Measurements from ENCODE around the gene CMKLR1. TPM values are rescaled to one million over a fixed set of nuclear protein-coding genes. Genes with fewer than 3 reads are reported as not detected.

Gene CMKLR1
- total RNA-seq, 1 experiment from 2014 or later, result 0.15 TPM

GRCh38 chr12:108310489-108310888 is 28.6 kb downstream of the CMKLR1 start:
- RAD21 ChIA-PET (ENCODE audit: low non-redundant PET in 1 of 2, low total read pairs in 2 of 2, uncharacterized antibody in 2 of 2, unreplicated experiment in 2 of 2), result no interaction called here
- no peak overlapping the region for H3K27ac ChIP-seq (ENCODE audit: low read depth, low read length)
- H4K20me1 ChIP-seq (ENCODE audit: insufficient read depth), result no peaks in the 10 kb centered on the region
- no peak overlapping the region for H3K4me3 ChIP-seq (replicated peaks in 1 of 2; ENCODE audit: low read depth in 1 of 2, low read length in 2 of 2)
- H3K9me2 ChIP-seq (ENCODE audit: insufficient read depth), result no peaks in the 10 kb centered on the region
- H3K4me1 ChIP-seq (ENCODE audit: control insufficient read depth in 1 of 2, insufficient read depth in 2 of 2, low read length in 2 of 2), result peaks cover 0 to 10% of the 10 kb centered on the region in 2 experiments; a peak in 2 of 4 replicates
- no peaks in the 10 kb centered on the region for H3K9me3 ChIP-seq (ENCODE audit: control insufficient read depth in 1 of 2, insufficient read depth in 1 of 2, low read depth in 1 of 2, low read length in 2 of 2)
- H3K36me3 ChIP-seq (ENCODE audit: control insufficient read depth in 1 of 2, insufficient read depth in 2 of 2, low read length in 2 of 2), result no peaks in the 10 kb centered on the region
- peaks cover 9% of the 10 kb centered on the region; the same call in 1 of the 2 replicates for H3K27me3 ChIP-seq (ENCODE audit: insufficient read depth, low read length)
- no peak overlapping the region for H3K9ac ChIP-seq (ENCODE audit: low read length)
- H2AFZ ChIP-seq (ENCODE audit: low read depth, low read length, poor library complexity, severe bottlenecking), result no peak overlapping the region
- no TSS peak for BruUV-seq (replicated peaks)
- no peak for DNase-seq (ENCODE audit: low read depth, low spot score)
- ATAC-seq, result no peak
- intact Hi-C loops (cut with micrococcal nuclease), result no loop called here
- no peaks in the 10 kb centered on the region for H3K79me2 ChIP-seq (ENCODE audit: insufficient read depth, low read length)
- H3K4me2 ChIP-seq (ENCODE audit: low read length), result no peak overlapping the region
- CTCF ChIA-PET, result no interaction called here
- POLR2A ChIA-PET, result no interaction called here
- no peak for TF ChIP-seq TCF7L2 (IDR thresholded peaks at IDR 0.05; ENCODE audit: borderline replicate concordance, extremely low read depth, insufficient read depth, insufficient read length)
- no peak for TF ChIP-seq EZH2 (IDR thresholded peaks at IDR 0.05)
- no peak for TF ChIP-seq MAX (IDR thresholded peaks at IDR 0.05)
- no peak for TF ChIP-seq EGR1 (IDR thresholded peaks at IDR 0.05; ENCODE audit: low read depth)
- TF ChIP-seq SRF (IDR thresholded peaks at IDR 0.05; ENCODE audit: low read depth), result no peak
- no peak for TF ChIP-seq CBX3 (IDR thresholded peaks at IDR 0.05; ENCODE audit: low read depth)
- TF ChIP-seq ZFX (IDR thresholded peaks at IDR 0.05), result no peak
- TF ChIP-seq POLR2A (IDR thresholded peaks at IDR 0.05; ENCODE audit: borderline replicate concordance, extremely low read depth, insufficient read depth, insufficient read length), result no peak
- TF ChIP-seq EZH2phosphoT487 (IDR thresholded peaks at IDR 0.05; ENCODE audit: borderline replicate concordance), result no peak
- no peak for TF ChIP-seq JUND (IDR thresholded peaks at IDR 0.05)
- TF ChIP-seq RAD21 (IDR thresholded peaks at IDR 0.05; ENCODE audit: low read depth), result no peak
- TF ChIP-seq YY1 (IDR thresholded peaks at IDR 0.05; ENCODE audit: extremely low read depth, insufficient replicate concordance, low read depth, low read length), result no peak
- no peak for TF ChIP-seq CTCF (IDR thresholded peaks at IDR 0.05 in 2 of 3, conservative IDR thresholded peaks at IDR 0.05 in 1 of 3; ENCODE audit: borderline replicate concordance in 1 of 3, insufficient read depth in 1 of 3, low read depth in 2 of 3, low read length in 2 of 3)
- TF ChIP-seq POLR2AphosphoS5 (IDR thresholded peaks at IDR 0.05; ENCODE audit: low read depth, low read length), result no peak
- TF ChIP-seq SP1 (IDR thresholded peaks at IDR 0.05; ENCODE audit: low read depth), result no peak
- TF ChIP-seq REST (IDR thresholded peaks at IDR 0.05; ENCODE audit: low read depth), result no peak
- no peak for TF ChIP-seq FOSL1 (IDR thresholded peaks at IDR 0.05; ENCODE audit: low read depth)
- no peak for TF ChIP-seq ZNF274 (IDR thresholded peaks at IDR 0.05; ENCODE audit: low read depth, low read length)
- TF ChIP-seq ZBTB33 (IDR thresholded peaks at IDR 0.05; ENCODE audit: extremely low read depth, insufficient replicate concordance, low read length), result no peak
